SK-MEL-5 (cell line): Measurements from ENCODE around the gene TMEM187. TPM values are rescaled to one million over a fixed set of nuclear protein-coding genes. Genes with fewer than 3 reads are reported as not detected.

ENCODE experiments used
- DNase-seq: peaks from one replicate; pipeline ENCODE4 v3.0.0-alpha.2; 2016; ENCODE audit warnings: low read depth, low spot score
- in situ Hi-C: cut with HindIII; loops from 2 replicates; pipeline ENCODE4 v1.10.0; 2016; ENCODE audit warnings: low sequenced_read_pairs, high pct_unique_total_duplicates, low pct_unique_long_range_greater_than_20kb
- total RNA-seq: library from RNA; depleted of rRNA; stranded (reverse); fragments of >200 nt; shearing (Covaris generic); gene quantifications from 2 replicates; pipeline ENCODE4 v1.2.3, GENCODE V29; 2014

TMEM187 gene
- total RNA-seq, 1 experiment from 2014 or later: 5.8 TPM

DNA sequence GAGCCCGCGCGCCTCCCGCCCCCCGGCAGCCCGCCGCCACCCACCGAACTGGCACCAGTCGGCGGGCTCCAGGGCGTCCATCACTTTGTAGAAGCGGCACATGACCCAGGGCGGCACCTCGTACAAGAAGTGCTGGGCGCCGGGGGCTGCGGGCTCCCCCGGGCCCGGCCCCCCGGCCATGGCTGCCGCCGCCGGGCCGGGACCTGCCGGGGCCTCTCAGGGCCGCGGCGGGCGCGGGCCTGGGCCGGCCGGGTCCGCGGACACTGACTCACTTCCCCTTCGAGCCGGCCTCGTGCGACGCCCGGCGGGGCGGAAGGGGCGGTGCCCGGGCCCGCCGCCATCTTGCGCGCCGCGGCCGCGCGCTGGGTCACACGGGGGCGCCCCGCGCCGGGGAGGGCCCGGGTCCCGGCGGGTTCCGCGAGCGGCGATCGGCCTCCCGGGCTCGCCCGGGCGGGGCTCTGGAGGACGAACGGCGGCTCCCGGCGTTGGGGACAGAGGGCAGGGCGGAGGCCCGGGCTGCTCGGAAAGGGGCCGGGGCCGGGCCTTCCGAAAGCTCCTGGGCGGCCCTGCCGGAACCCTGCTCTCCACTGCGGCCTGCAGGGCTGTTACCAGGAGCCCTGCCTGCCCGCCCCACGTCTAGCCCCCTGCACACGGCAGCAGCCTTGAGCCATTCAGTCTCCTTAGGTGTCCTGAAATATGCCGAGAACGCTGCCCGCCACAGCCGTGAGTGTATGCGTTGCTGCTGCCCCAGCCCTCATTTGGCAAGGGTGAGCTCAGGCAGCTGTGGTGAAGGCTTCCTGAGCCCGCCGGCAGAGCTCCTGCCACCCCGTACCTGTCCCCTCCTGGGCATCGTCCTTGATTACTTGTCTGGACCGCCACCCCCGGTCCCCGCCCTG is 47.3 kb downstream of the TMEM187 start, which contains the start of gene IRAK1:
TSS of gene IRAK1 (minus strand) at position 270 of the 896 bp plus-strand sequence. CDS start at position 180, 90 bp downstream.
- in situ Hi-C loops: no loop called here
- DNase-seq: peak; percentile 50

DNA sequence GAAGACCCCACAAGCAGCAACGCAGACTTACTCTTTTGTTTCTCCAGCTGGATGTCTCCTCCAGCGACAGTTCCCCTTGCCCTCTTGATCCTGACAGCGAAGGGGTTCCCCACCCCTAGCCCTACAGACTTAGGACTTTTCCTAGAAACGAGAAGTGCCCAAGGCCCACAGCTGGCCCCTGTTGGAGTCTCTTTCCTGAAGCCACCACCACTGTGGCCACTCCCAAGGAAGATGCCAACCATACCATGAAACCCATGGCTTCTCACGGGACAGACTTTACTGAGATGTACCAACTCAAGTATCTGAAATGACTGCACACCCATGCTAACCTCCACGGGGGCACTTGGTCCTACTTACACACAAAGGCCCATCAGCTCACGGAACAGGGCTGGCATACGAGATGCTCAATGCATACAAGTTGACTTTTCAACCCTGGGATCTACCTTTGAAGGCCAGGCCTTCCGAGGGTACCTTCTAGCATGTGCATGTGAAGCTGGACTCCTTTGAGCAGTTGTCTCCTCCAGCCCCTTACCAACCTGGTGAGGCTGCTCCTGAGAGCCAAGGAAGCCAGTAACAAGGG is 48.1 kb downstream of the TMEM187 start:
- DNase-seq: no peak
- in situ Hi-C loops: no loop called here

DNA sequence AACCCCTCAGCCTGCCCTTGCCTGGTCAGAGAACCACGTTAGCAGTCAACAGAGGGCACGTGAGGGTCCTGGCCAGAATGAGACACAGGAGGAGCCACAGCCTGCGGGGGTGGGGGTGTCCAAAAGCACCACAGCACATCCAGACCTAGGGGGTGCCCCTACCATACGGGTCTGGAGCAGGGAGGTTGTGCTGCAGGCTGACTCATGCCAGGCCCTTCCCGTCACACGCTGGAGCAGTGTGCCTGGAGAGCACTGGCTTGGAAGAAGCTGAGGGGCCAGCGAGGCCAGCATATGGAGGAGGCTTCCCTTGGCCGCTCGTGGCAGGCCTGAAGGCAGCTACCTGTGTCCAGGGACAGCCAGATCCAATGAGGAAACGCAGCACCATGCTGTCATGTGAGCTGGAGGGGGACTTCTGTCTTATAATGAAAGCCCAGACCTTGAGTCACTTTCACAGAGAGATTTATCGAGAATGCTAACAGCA is 48.6 kb downstream of the TMEM187 start:
- DNase-seq: no peak
- in situ Hi-C loops: no loop called here

DNA sequence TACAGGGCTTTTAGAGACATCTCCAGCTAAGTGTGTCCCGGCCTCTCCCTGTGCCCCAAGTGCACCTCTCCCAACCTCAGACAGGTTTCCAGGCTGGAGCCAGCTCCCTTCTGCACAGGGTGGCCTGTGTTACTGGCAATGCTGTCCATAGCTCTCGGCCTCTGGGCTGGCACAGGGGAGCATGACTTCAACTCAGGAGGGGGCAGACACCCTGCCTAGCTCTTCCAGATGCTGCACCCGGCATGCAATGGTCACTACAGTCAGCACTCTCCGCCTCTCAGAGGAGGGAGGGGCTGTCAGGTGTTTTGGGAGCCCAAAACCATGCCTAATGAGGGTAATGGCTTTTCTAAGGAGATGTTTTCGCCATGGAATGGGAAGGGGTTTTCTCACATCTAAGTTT is 49.6 kb downstream of the TMEM187 start:
- in situ Hi-C loops: no loop called here
- DNase-seq: no peak

DNA sequence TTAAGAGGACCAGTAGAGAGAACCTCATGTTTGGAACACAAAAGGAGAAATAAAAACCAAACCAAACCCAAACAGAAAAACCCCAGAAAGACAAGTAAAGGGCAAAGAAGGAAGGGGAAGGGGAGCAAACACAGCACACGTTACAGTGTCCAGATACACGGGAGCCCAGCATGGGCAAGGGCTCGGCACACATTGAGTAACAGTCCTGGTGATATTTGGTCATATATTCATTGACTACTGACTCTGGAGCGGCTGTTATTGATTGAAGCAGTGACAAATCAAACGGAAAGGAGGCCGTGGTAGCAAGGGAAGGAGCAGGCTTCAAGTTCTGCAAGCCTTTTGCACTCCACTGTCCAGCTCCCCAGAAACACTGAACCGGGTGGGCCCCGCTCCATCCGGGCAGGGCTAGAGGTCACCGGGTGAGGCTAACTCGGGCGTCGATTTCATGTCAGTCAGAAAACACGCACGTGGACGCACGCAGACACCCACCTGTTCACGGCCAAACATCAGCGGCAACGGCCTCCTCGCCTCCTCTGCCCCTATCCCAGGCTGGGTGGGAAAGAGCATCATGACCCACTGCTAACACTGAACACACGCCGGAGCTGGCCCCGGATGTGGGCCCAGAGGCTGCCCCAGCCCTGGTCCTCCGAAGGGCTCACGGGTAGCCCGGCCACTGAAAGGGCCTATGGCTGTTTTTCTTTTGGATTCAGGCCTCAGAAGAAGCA is 50.9 kb downstream of the TMEM187 start:
- in situ Hi-C loops: no loop called here
- DNase-seq: no peak

DNA sequence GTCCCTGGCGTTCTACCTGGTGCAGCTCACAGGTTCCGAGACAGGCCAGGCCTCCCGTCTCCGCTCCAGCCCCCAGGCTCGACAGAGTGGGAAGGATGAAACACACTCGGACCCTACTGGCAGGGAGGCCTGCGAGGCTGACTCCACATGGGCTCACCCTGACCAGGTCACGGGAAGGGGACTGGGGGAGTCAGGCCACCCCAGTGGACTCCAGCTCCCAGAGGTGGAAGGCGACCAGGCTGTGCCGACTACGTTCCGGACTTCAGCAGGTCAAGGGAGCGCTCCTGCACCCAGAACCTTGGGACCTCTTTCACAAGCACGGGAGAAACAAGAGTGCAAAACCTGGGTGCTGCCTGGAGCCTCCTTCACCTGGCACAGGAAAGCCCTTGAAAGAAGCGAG is 51.7 kb downstream of the TMEM187 start:
- DNase-seq: no peak
- in situ Hi-C loops: no loop called here

DNA sequence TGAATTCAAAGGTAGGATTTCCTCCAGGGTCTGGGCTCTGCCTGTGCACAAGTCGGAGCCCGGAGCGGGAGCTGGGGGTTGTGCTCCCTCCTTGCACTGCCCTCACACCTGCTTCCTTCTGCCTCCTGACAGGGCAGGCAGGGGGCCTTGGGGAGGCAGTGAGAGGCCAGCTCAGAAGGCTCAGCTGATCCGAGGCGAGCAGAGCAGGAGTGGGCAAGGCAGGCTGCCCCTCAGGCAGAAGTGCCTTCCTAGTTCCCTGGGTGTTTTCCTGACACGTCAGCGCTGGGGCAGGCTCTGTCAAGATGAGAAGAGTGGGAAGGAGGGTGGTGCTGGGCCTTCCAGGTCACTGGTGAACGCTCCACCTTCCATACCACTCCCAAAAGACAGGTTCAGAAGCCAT is 52.7 kb downstream of the TMEM187 start:
- in situ Hi-C loops: no loop called here
- no peak for DNase-seq

DNA sequence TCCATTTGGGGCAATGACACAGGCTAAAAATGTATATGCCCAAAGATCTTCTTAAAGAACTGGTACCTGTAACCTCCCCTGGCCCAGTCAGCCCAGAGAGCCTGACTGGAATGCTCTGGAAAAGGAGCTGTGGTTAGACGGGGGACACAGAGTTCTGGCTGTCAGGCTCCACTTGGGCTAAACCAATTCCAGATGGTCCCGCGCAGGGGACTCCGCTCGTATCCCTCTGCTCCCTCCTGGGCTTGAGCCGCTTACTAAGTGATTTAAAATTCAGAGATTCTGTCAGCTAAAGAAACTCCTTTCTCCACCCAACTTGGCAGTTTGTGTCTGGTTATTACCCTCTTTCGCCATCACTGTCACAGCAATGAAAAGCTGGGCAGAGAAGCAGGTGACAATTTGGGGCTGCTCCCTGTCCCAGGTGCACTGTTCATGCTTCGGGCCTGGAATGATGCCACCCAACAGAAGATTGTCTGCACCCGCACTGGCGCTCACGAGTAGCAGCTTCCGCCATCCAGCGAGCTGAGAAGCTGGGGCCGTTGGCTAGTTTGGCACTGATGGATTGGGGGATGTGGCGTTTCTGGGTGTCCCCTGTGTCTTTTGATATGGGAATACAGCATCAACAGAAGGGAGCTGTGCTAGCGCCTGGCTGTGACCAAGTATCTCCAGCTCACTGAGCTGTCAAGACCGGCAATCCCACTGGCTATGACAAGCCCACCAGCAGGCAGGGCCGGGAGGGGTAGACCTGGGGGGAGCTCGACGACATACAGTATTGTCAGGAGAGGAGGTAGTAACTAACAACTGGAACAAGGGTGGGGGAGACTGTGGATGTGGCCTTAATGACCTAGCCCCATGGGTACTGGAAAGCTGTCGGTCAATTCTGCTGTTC is 53.8 kb downstream of the TMEM187 start:
- in situ Hi-C loops: no loop called here
- DNase-seq: no peak

DNA sequence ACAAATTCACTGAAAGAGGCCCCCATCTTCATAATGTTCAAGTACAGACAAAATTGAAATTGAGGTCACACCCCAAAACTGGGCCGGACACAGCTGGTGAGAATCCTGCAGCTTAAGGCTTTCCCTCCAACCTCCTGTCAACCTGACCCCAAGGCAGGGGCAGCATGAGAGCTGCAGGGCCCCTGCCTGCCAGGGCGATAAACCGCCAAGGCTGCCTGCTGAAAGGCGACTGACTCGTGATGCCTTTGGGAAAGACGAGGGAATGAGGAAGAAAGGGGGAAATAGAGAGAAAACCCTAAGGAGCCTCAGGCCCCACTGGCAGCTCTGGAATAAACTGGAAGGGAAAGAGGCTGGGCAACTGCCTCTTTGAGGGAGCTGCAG is 54.5 kb downstream of the TMEM187 start:
- no peak for DNase-seq
- in situ Hi-C loops: no loop called here

DNA sequence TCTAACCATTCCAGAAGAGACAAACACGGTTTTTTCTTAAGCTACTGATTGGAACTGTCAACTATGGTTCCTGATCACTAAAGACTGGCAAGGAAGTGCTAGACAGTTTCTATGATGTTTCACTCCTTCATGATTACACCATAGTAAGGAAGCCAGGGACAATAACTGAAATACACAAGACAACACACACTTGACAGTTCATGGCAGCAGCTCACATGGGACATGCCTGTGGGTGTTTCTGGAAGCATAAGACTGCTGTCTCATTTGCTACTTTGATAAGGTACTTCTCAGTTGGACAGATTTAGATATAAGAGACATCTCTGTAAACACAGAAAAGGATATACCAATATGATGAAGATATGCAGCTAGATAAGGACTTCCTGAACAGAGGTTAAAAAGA is 55.4 kb downstream of the TMEM187 start:
- in situ Hi-C loops: no loop called here
- no peak for DNase-seq

DNA sequence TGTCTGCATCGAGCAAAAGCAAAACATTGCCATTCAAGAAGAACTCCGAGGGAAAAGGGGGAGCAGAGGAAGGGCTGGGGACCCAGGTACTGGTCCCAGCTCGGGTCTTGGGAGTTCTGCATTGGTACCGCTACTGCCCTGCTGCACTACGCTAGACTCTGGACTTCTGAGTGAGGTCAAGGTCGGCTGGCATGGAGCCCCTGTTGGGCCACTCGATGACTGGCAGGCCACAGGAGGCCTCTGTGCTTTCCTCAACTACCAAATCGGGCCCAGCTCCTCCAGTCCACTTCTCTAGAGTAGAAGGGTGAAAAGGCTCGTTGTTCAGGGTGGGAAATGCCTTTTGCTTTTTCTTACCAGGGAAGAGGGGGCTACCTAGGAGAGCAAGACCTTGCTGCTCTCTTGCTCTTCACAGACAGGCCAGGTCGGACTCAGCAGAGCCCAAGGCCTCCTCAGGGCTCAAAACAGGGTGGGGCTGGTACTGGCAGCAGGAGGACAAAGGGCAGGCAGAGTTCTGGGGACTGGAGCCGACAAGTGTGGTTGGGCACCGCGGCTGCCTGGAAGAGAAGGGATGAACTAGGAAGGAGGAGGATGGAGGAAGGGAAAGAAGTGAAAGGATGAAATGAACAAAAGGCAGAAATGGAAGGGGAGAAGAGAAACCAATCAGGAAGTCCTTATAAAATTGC is 56.1 kb downstream of the TMEM187 start:
- DNase-seq: no peak
- in situ Hi-C loops: no loop called here

DNA sequence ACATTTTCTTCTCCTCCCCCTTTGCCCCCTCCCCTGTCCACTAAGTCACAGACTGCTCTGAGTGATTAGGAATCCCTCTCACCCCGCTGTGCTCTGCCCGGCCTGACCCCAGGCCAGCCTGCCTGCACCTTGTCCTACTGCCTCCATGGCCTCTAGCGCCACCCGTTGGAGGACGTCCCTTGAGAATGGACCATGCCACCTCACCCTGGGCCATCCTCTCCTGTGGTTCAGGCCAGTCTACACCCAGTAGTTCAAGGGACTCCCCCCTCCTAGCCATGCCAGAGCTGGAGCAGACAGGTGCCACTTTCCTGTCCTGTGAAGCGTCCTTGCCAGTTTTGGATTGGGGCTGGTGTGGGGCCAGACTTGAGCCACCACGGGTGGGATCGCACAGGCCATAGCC is 56.9 kb downstream of the TMEM187 start:
- no peak for DNase-seq
- in situ Hi-C loops: no loop called here

DNA sequence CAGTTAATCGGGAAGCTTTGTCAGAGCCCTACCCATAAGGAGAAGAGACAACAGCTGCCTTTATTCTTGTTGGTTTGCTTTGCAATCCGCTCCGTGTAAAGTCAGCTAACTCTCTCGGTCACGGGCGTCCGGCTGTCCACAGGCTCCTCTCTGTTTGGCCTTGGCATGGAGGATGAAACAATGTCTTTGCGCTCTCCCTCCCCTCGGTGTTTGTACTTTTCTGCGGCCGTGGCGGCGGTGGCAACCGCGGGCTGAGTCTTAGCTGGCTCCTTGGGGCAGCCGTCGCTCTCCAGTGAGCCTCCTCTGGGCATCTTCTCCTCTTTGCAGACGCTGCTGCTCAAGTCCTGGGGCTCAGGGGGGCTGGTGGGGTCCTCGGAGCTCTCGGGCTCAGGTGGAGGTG is 57.7 kb downstream of the TMEM187 start:
- DNase-seq: no peak

DNA sequence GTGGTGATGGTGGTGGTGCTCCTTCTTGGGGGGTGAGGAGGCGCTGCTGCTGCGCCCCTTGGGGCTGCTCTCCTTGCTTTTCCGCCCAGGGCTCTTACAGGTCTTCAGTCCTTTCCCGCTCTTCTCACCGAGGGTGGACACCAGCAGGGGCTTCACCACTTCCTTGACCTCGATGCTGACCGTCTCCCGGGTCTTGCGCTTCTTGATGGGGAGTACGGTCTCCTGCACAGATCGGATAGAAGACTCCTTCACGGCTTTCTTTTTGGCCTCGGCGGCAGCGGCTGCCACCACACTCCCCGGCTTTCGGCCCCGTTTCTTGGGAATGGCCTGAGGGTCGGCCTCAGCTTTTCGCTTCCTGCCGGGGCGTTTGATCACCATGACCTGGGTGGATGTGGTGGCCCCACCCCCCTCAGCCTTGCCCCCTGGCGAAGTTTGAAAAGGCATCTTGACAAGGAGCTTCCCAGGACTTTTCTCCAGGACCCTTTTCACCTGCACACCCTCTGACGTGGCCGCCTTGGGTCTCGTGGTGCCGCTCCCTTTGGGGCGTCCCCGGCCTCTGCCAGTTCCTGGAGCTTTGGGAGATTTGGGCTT is 58.3 kb downstream of the TMEM187 start:
- no peak for DNase-seq
- in situ Hi-C loops: no loop called here

More for the DNA sequence above, 57.7 kb downstream of the TMEM187 start:
- in situ Hi-C loops: no loop called here

DNA sequence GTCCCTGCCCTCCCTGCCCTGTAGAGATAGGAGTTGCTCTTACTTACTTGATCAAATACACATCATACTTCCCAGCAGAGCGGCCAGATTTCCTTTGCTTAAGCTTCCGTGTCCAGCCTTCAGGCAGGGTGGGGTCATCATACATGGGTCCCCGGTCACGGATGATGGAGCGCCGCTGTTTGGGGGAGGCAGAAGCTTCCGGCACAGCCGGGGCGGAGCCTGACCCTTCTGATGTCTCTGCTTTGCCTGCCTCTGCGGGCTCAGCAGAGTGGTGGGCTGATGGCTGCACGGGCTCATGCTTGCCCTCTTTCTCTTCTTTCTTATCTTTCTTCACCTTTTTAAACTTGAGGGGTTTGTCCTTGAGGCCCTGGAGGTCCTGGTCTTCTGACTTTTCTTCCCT is 59.6 kb downstream of the TMEM187 start:
- in situ Hi-C loops: no loop called here
- DNase-seq: no peak

DNA sequence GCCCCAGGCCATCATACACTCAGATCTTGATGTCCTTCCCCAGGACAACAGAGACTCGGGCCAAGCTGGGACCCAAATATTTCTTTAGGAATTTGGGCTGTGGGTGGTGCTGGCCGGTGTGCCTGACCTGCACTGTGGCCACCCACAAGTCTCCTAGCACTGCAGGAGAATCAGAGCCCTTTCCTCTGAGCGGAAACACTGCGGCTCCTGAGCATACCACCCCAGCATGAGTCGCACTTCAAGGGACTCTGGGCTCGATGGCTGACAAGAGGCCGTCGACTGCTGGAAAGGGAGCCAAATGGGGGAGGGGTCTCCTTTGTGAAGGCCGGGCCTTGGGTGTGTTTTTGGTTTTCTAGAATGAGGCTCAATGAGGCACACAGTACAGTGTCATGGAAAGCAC is 60.1 kb downstream of the TMEM187 start:
- in situ Hi-C loops: no loop called here
- no peak for DNase-seq
